Measurements from ENCODE around the gene NAIF1.

DNA sequence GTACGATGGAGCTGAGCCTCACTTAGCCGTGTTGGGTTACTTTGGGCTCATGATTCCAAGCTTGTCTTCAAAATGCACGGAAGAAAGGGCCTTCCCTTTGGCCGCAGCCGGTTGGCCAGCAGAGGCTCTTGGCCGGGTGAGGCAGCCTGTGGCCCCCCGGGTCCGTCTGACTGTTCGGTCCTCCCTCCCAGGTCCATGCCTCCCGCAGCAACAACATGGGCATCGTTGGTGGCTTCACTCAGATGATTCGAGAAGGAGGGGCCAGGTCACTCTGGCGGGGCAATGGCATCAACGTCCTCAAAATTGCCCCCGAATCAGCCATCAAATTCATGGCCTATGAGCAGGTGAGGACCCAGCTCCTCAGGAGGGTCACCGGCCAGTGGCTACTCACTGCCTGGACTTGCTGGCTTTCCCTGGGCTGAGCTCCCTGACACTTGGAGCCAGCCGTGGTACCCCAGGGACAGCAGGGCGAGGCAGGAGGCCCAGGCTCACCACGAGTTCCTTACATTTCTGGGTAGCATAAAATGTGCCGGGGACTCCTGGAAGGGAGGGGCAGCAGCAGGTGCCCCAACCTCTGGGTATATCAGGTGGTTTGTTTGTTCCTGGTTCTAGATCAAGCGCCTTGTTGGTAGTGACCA is 38.5 kb upstream of the NAIF1 start:
- TF ChIP-seq CTCF (conservative IDR thresholded peaks at IDR 0.05): no peak
- no peak for TF ChIP-seq EZH2 (IDR thresholded peaks at IDR 0.05; ENCODE audit: low read depth)
